Measurements from ENCODE around the gene DPEP1. TPM values are rescaled to one million over a fixed set of nuclear protein-coding genes. Genes with fewer than 3 reads are reported as not detected.

The DPEP1 gene
- total and polyA plus RNA-seq, 2 experiments from 2014 or later: 1.7 to 2.3 TPM

DNA sequence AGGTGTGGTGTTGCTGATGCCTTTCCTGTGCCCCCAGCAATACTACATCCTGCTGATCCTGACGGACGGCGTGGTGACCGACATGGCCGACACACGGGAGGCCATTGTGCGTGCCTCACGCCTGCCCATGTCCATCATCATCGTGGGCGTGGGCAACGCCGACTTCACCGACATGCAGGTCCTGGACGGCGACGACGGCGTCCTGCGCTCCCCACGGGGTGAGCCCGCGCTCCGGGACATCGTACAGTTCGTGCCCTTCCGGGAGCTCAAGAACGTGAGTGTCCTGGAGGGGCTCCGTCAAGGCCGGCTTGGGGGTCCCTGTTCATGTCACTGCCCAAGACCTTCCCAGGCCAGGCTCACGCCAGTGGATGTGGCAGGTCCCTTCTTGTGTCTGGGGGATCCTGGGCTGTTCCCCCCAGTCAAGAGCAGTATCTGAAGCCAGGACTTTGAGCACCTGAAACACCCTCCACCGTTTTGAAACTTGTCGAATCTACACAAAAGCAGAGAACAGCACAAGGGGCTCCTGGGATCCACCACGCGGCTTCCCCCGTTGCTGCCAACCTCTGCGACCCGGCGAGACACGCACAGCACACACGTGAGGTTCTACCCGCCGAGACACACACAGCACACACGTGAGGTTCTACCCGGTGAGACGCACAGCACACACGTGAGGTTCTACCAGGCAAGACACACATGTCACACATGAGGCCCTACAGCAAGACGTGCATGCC lies 17.9 kb upstream of the DPEP1 start:
- Histone ChIP-seq H3K4me3 (no peak overlapping the region), H3K4me2 (no peak overlapping the region), H2AFZ (no peak overlapping the region), H3K27ac (ENCODE audit: low read depth) (no peak overlapping the region), H3K36me3 (ENCODE audit: insufficient read depth) (no peaks in the 10 kb centered on the region), H3K79me2 (replicated peaks; ENCODE audit: insufficient read depth) (no peaks in the 10 kb centered on the region), H3F3A (replicated peaks; ENCODE audit: low read depth) (no peaks in the 10 kb centered on the region), H3K9me2 (ENCODE audit: insufficient read depth) (no peaks in the 10 kb centered on the region), H3K27me3 (ENCODE audit: insufficient read depth) (no peaks in the 10 kb centered on the region), H3K4me1 (ENCODE audit: insufficient read depth) (no peaks in the 10 kb centered on the region), H4K20me1 (replicated peaks; ENCODE audit: insufficient read depth) (no peaks in the 10 kb centered on the region)
- Mint-ChIP-seq H3K9me3 (no peaks in the 10 kb centered on the region), H3K27me3 (ENCODE audit: insufficient read depth, low read depth, poor library complexity) (peaks cover 16% of the 10 kb centered on the region), H3K36me3 (ENCODE audit: low read depth) (no peaks in the 10 kb centered on the region), H3K4me3 (no peak overlapping the region), H3K4me1 (peaks cover 4% of the 10 kb centered on the region), H3K27ac (no peak overlapping the region)
- ATAC-seq (no peak), DNase-seq (ENCODE audit: low spot score) (no peak)
- no peak for TF ChIP-seq ZNF331 (CRISPR knock-in tag; IDR thresholded peaks at IDR 0.05; ENCODE audit: low read depth)
- no peak for TF ChIP-seq CTCF (conservative IDR thresholded peaks at IDR 0.05; ENCODE audit: low read depth in 2 of 2)
- no peak for TF ChIP-seq ZNF114 (CRISPR knock-in tag; IDR thresholded peaks at IDR 0.05)
- TF ChIP-seq NANOG (IDR thresholded peaks at IDR 0.05; ENCODE audit: borderline replicate concordance): no peak
- no peak for TF ChIP-seq CREB1 (CRISPR knock-in tag; IDR thresholded peaks at IDR 0.05; ENCODE audit: low read depth)
- no peak for TF ChIP-seq STAT1 (IDR thresholded peaks at IDR 0.05; ENCODE audit: unreplicated experiment)
- TF ChIP-seq, protein P1, sequence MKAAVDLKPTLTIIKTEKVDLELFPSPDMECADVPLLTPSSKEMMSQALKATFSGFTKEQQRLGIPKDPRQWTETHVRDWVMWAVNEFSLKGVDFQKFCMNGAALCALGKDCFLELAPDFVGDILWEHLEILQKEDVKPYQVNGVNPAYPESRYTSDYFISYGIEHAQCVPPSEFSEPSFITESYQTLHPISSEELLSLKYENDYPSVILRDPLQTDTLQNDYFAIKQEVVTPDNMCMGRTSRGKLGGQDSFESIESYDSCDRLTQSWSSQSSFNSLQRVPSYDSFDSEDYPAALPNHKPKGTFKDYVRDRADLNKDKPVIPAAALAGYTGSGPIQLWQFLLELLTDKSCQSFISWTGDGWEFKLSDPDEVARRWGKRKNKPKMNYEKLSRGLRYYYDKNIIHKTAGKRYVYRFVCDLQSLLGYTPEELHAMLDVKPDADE (IDR thresholded peaks at IDR 0.05): no peak
- no peak for TF ChIP-seq EZH2 (IDR thresholded peaks at IDR 0.05; ENCODE audit: low read depth, unreplicated experiment)
- TF ChIP-seq ZNF462 (CRISPR knock-in tag; IDR thresholded peaks at IDR 0.05): no peak
- TF ChIP-seq POLR2AphosphoS5 (IDR thresholded peaks at IDR 0.05; ENCODE audit: low read depth): no peak
- no peak for TF ChIP-seq EZH2phosphoT487 (IDR thresholded peaks at IDR 0.05; ENCODE audit: unreplicated experiment)
- no peak for TF ChIP-seq JUNB (IDR thresholded peaks at IDR 0.05; ENCODE audit: unreplicated experiment)
- TF ChIP-seq REST (IDR thresholded peaks at IDR 0.05; ENCODE audit: unreplicated experiment): no peak

Data from GM23338 (cell line).